PC-9 (cell line): ENCODE data around the gene FAM131A. TPM values are rescaled to one million over a fixed set of nuclear protein-coding genes. Genes with fewer than 3 reads are reported as not detected.

Source experiments
- BruUV-seq: library from RNA; stranded (reverse); fragments of 400-500 nt; replicated peaks from 2 replicates; lab custom pipeline; 2021; lab: Mats Ljungman, UMichigan
- CTCF ChIA-PET: fragments of 300-600 bp; sonication (Branson Sonifier 250); formaldehyde crosslinking; loops from one replicate; lab custom pipeline; 2022; ENCODE audit warnings: antibody characterized with exemption; lab: Charles Lee
- POLR2A ChIA-PET: fragments of 300-600 bp; sonication (Branson Sonifier 250); formaldehyde crosslinking; loops from one replicate; lab custom pipeline; 2022; ENCODE audit warnings: antibody characterized with exemption; ENCODE audit not compliant: unreplicated experiment; lab: Charles Lee
- DNase-seq, 2 experiments: peaks; one replicate each; pipeline versions ENCODE4 v3.0.0 to v3.0.0-alpha.2; 2015 to 2022; ENCODE audit warnings: mixed read lengths in 1 of 2
- H2AFZ ChIP-seq: fragments of 200-600 bp; sonication (generic); 2 replicates; pipeline ENCODE4 v1.8.1; 2017; ENCODE audit warnings: antibody characterized with exemption
- H3F3A ChIP-seq: fragments of 200-600 bp; sonication (generic); 2 replicates; pipeline ENCODE4 v1.8.1; 2017; ENCODE audit warnings: antibody characterized with exemption, mild to moderate bottlenecking, low read depth; ENCODE audit not compliant: insufficient read depth
- H3K27ac ChIP-seq: fragments of 200-600 bp; sonication (generic); 2 replicates; pipeline ENCODE4 v1.6.1; 2016; ENCODE audit warnings: mixed run types
- H3K27me3 ChIP-seq: fragments of 200-600 bp; sonication (generic); 2 replicates; pipeline ENCODE4 v1.6.1; 2016; ENCODE audit warnings: low read depth, mixed run types; ENCODE audit not compliant: insufficient read depth
- H3K36me3 ChIP-seq: fragments of 200-600 bp; sonication (generic); 2 replicates; pipeline ENCODE4 v1.6.1; 2016; ENCODE audit warnings: low read depth, mixed run types
- H3K4me1 ChIP-seq: fragments of 200-600 bp; sonication (generic); replicated peaks from 2 replicates; pipeline ENCODE4 v1.6.1; 2016; ENCODE audit warnings: mixed run types; ENCODE audit not compliant: insufficient read depth
- H3K4me2 ChIP-seq: fragments of 200-600 bp; sonication (generic); 2 replicates; pipeline ENCODE4 v1.6.1; 2017; ENCODE audit warnings: mixed run types
- H3K4me3 ChIP-seq: fragments of 200-600 bp; sonication (generic); 2 replicates; pipeline ENCODE4 v1.6.1; 2016; ENCODE audit warnings: mixed run types
- H3K79me2 ChIP-seq: fragments of 200-600 bp; sonication (generic); 2 replicates; pipeline ENCODE4 v1.6.1; 2017; ENCODE audit warnings: low read depth, mixed run types
- H3K9me2 ChIP-seq: fragments of 200-600 bp; sonication (generic); 2 replicates; pipeline ENCODE4 v1.8.1; 2017; ENCODE audit warnings: mild to moderate bottlenecking; ENCODE audit not compliant: insufficient read depth
- H3K9me3 ChIP-seq: fragments of 200-600 bp; sonication (generic); 2 replicates; pipeline ENCODE4 v1.8.1; 2016; ENCODE audit warnings: low read depth; ENCODE audit not compliant: insufficient read depth
- H4K20me1 ChIP-seq: fragments of 200-600 bp; sonication (generic); 2 replicates; pipeline ENCODE4 v1.8.1; 2017; ENCODE audit not compliant: insufficient read depth
- CTCF ChIP-seq: fragments of 200-600 bp; sonication (generic); conservative IDR thresholded peaks from 2 replicates; pipeline ENCODE4 v1.6.1; 2017; ENCODE audit warnings: mixed run types, antibody characterized with exemption, mild to moderate bottlenecking, moderate library complexity
- EZH2 ChIP-seq: fragments of 200-600 bp; sonication (generic); IDR thresholded peaks from 2 replicates; pipeline ENCODE4 v1.8.0; 2017; ENCODE audit warnings: antibody characterized with exemption, low read depth
- intact Hi-C: fragments of 100-400 bp; cut with micrococcal nuclease; formaldehyde crosslinking; loops from one replicate; pipeline ENCODE4 v1.10.0; 2022; ENCODE audit not compliant: unreplicated experiment
- total RNA-seq: library from RNA; stranded (reverse); gene quantifications from 2 replicates; pipeline ENCODE4 v1.2.3, GENCODE V29; 2021

The FAM131A gene
- total RNA-seq, 1 experiment from 2014 or later = 25.5 TPM

- Histone ChIP-seq H3K27me3 (peaks cover 76% of the 10 kb centered on the region), H3K4me1 (no peaks in the 10 kb centered on the region), H3K9me3 (no peaks in the 10 kb centered on the region), H3K4me2 (no peak overlapping the region), H3K4me3 (no peak overlapping the region), H4K20me1 (no peaks in the 10 kb centered on the region), H3K9me2 (no peaks in the 10 kb centered on the region), H3K27ac (no peak overlapping the region), H3F3A (no peaks in the 10 kb centered on the region), H2AFZ (no peak overlapping the region), H3K36me3 (no peaks in the 10 kb centered on the region), H3K79me2 (no peaks in the 10 kb centered on the region)
- ChIA-PET POLR2A (interaction anchor here (0.6 to 0.7 kb wide), 2 partner anchors 13 to 485 kb away, joined by 3 to 4 read pairs; no protein-coding TSS in a partner anchor), CTCF (no interaction called here)
- DNase-seq = no peak
- TF ChIP-seq EZH2 (no peak), CTCF (no peak)
- no TSS peak for BruUV-seq
- intact Hi-C loops = no loop called here
Measured at GRCh38 chr3:184384342-184384741, 46.9 kb downstream of the FAM131A start.

- TF ChIP-seq EZH2 = no peak
- TF ChIP-seq CTCF = no peak
- Histone ChIP-seq H2AFZ (no peak overlapping the region), H3K36me3 (no peaks in the 10 kb centered on the region), H4K20me1 (no peaks in the 10 kb centered on the region), H3K4me2 (no peak overlapping the region), H3K4me3 (no peak overlapping the region), H3K27ac (no peak overlapping the region), H3K4me1 (no peaks in the 10 kb centered on the region), H3F3A (no peaks in the 10 kb centered on the region), H3K27me3 (peaks cover 79% of the 10 kb centered on the region), H3K9me3 (no peaks in the 10 kb centered on the region), H3K9me2 (no peaks in the 10 kb centered on the region), H3K79me2 (no peaks in the 10 kb centered on the region)
- ChIA-PET CTCF (interaction anchor here (0.9 kb wide), 1 partner anchor 13 kb away, joined by 30 read pairs; no protein-coding TSS in a partner anchor), POLR2A (interaction anchor here (0.5 to 0.6 kb wide), 2 partner anchors 13 to 258 kb away, joined by 3 to 4 read pairs; no protein-coding TSS in a partner anchor)
- no peak for DNase-seq
- intact Hi-C loops = no loop called here
- BruUV-seq = no TSS peak
Measured at GRCh38 chr3:184384856-184385422, 47.5 kb downstream of the FAM131A start.

- Histone ChIP-seq H3K9me2 (no peaks in the 10 kb centered on the region), H3K4me1 (no peaks in the 10 kb centered on the region), H4K20me1 (no peaks in the 10 kb centered on the region), H3K36me3 (no peaks in the 10 kb centered on the region), H3K9me3 (no peaks in the 10 kb centered on the region), H3K27me3 (peaks cover 82% of the 10 kb centered on the region), H3K4me2 (no peak overlapping the region), H3K79me2 (no peaks in the 10 kb centered on the region), H3K4me3 (no peak overlapping the region), H3K27ac (no peak overlapping the region), H2AFZ (no peak overlapping the region), H3F3A (no peaks in the 10 kb centered on the region)
- ChIA-PET CTCF (interaction anchor here (0.6 to 0.9 kb wide), 2 partner anchors 11 to 15 kb away, joined by 7 to 30 read pairs; no protein-coding TSS in a partner anchor), POLR2A (no interaction called here)
- no peak for TF ChIP-seq EZH2
- TF ChIP-seq CTCF = no peak
- intact Hi-C loops = no loop called here
- DNase-seq = no peak
- BruUV-seq = no TSS peak
Measured at GRCh38 chr3:184386047-184386806, 48.8 kb downstream of the FAM131A start.
